T-helper 1 cell treated with Interleukin-12 subunit alpha and Interleukin-12 subunit beta and Interleukin-4 antibody, amounts not matched to agents 30 ng/mL and 1 ng/mL, for 36 hours (primary cell): ENCODE data around the gene NDFIP1. TPM values are rescaled to one million over a fixed set of nuclear protein-coding genes. Genes with fewer than 3 reads are reported as not detected.

ENCODE experiments used
- intact Hi-C: fragments of 100-400 bp; cut with micrococcal nuclease; formaldehyde crosslinking; loops from one replicate; pipeline ENCODE4 v1.15.1; 2024
- total RNA-seq: library from RNA; stranded (reverse); gene quantifications from 2 replicates; pipeline ENCODE4 v1.2.3, GENCODE V29; 2022

The NDFIP1 gene
- total RNA-seq, 1 donor from 2014 or later: 57.3 TPM

- intact Hi-C loops: loop anchor here (5.0 to 10.0 kb wide), 4 partner anchors 177 to 734 kb away; partner anchors contain the start of gene SPRY4
Measured at GRCh38 chr5:142150431-142150830, 41.9 kb downstream of the NDFIP1 start.

GRCh38 chr5:142151436-142152383 is 43.1 kb downstream of the NDFIP1 start:
- intact Hi-C loops: loop anchor here (1.0 to 10.0 kb wide), 12 partner anchors 71 to 733 kb away; partner anchors contain the start of gene SPRY4

- intact Hi-C loops: loop anchor here (1.0 to 10.0 kb wide), 12 partner anchors 70 to 732 kb away; partner anchors contain the start of gene SPRY4
Measured at GRCh38 chr5:142152384-142152732, 43.8 kb downstream of the NDFIP1 start.

GRCh38 chr5:142153674-142154448 is 45.3 kb downstream of the NDFIP1 start:
- intact Hi-C loops: loop anchor here (2.0 to 10.0 kb wide), 7 partner anchors 69 to 731 kb away; partner anchors contain the start of gene SPRY4

GRCh38 chr5:142154449-142154841 is 45.9 kb downstream of the NDFIP1 start:
- intact Hi-C loops: loop anchor here (5.0 to 10.0 kb wide), 4 partner anchors 173 to 730 kb away; partner anchors contain the start of gene SPRY4

- intact Hi-C loops: loop anchor here (10.0 kb wide), 1 partner anchor 728 kb away; no protein-coding TSS in a partner anchor
Measured at GRCh38 chr5:142156839-142157463, 48.4 kb downstream of the NDFIP1 start.

GRCh38 chr5:142159354-142159753 is 50.8 kb downstream of the NDFIP1 start:
- intact Hi-C loops: loop anchor here (10.0 kb wide), 1 partner anchor 725 kb away; no protein-coding TSS in a partner anchor

GRCh38 chr5:142164315-142164714 is 55.7 kb downstream of the NDFIP1 start:
- intact Hi-C loops: no loop called here

- intact Hi-C loops: no loop called here
Measured at GRCh38 chr5:142166754-142167153, 58.2 kb downstream of the NDFIP1 start.

- intact Hi-C loops: no loop called here
Measured at GRCh38 chr5:142167458-142167857, 58.9 kb downstream of the NDFIP1 start.

- intact Hi-C loops: no loop called here
Measured at GRCh38 chr5:142168365-142168764, 59.8 kb downstream of the NDFIP1 start.

GRCh38 chr5:142170254-142170953 is 61.8 kb downstream of the NDFIP1 start:
- intact Hi-C loops: no loop called here

- intact Hi-C loops: no loop called here
Measured at GRCh38 chr5:142171270-142171669, 62.7 kb downstream of the NDFIP1 start.

- intact Hi-C loops: no loop called here
Measured at GRCh38 chr5:142175039-142175438, 66.5 kb downstream of the NDFIP1 start.

GRCh38 chr5:142175461-142176142 is 67.0 kb downstream of the NDFIP1 start:
- intact Hi-C loops: no loop called here

GRCh38 chr5:142176255-142176654 is 67.7 kb downstream of the NDFIP1 start:
- intact Hi-C loops: no loop called here

- intact Hi-C loops: no loop called here
Measured at GRCh38 chr5:142178651-142179050, 70.1 kb downstream of the NDFIP1 start.

GRCh38 chr5:142179776-142180387 is 71.3 kb downstream of the NDFIP1 start:
- intact Hi-C loops: no loop called here

GRCh38 chr5:142181096-142181495 is 72.5 kb downstream of the NDFIP1 start:
- intact Hi-C loops: no loop called here
